Measurements from ENCODE around the gene NLRP3. TPM values are rescaled to one million over a fixed set of nuclear protein-coding genes. Genes with fewer than 3 reads are reported as not detected.

The NLRP3 gene
- total RNA-seq, 8 experiments from 2014 or later = 0.20 to 0.81 (median 0.41) TPM; not detected in 2

DNA sequence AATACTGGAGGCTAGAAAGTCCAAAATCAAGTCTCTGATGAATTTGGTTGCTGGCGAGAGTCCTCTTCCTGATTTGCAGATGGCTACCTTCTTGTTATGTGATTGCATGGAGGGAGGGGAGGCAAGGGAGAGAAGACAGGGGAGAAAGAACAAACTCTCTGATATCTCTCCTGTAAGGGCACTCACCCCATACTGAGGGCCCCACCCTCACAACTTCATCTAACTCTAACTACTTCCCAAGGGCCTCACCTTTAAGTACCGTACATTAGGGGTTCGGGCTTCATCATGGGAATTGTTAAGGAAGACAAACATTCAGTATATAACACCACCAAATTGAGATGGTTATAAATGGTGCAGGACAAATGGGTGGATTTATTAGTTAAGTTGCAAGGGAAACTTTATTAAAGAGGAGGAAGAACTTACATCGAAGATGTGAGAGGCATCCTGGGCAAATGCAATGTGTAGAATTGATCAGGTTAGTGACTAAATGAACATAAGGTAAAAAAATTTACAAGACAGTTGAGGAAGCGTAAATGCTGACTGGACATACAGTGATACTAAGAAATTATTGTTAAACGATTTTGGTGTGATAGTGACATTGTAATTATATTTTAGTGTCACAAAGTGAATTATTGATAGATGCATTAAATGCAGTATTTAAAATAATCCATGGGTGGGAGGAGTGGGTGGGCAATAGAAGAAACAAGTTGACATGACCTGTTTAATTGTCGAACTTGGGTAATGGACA, 31.4 kb downstream of the NLRP3 start:
- H3K4me3 ChIP-seq = peak overlapping the region in 4 of 5 donors; percentile 27 to 43 (median 37)
- in situ Hi-C loops (cut with MboI; ENCODE audit: low pct_unique_long_range_greater_than_20kb in 2 of 9, low sequenced_read_pairs in 9 of 9, unreplicated experiment in 9 of 9) = no loop called here
- no peak overlapping the region for H3K27ac ChIP-seq
- 41 to 92% (median 86%) methylated on average over 3 to 7 of the region's 7 CpGs for WGBS, 10 experiments
- ATAC-seq (replicated peaks in 6 of 8) = no peak
- H3K4me1 ChIP-seq (replicated peaks in 1 of 2) = peaks cover 2 to 3% of the 10 kb centered on the region in 2 donors

DNA sequence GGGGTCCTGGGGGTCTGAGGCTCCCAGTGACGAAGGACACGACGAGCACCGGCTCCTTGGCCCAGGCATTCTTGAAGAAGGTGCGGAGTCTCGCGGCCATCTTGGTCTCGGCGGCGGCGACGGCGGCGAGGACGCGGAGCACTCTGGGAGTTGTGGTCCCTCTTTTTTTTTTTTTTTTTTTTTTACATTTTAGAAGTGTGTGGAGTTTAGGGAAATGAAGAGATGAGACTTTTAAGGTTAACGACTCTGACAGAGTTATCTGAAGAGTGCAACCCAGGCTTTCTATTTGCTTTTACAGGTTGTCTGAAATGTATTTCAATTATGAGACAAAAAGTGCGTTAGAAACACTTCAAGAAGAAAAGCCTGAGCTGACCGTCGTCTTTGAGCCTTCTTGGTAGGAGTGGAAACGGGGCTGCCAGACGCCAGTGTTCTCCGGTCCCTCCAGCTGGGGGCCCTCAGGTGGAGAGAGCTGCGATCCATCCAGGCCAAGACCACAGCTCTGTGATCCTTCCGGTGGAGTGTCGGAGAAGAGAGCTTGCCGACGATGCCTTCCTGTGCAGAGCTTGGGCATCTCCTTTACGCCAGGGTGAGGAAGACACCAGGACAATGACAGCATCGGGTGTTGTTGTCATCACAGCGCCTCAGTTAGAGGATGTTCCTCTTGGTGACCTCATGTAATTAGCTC, 32.3 kb downstream of the NLRP3 start:
- H3K27ac ChIP-seq = peak overlapping the region in 1 of 2 donors; percentile 43
- peaks cover 2 to 3% of the 10 kb centered on the region in 2 donors for H3K4me1 ChIP-seq (replicated peaks in 1 of 2)
- in situ Hi-C loops (cut with MboI; ENCODE audit: low pct_unique_long_range_greater_than_20kb in 2 of 9, low sequenced_read_pairs in 9 of 9, unreplicated experiment in 9 of 9) = no loop called here
- H3K4me3 ChIP-seq = peak overlapping the region; percentile 25 to 43 (median 33)
- WGBS, 10 experiments = 2 to 37% (median 25%) methylated on average over 2 to 30 of the region's 31 CpGs
- peak; percentile 74 to 96 (median 88) for ATAC-seq (replicated peaks in 6 of 8)

DNA sequence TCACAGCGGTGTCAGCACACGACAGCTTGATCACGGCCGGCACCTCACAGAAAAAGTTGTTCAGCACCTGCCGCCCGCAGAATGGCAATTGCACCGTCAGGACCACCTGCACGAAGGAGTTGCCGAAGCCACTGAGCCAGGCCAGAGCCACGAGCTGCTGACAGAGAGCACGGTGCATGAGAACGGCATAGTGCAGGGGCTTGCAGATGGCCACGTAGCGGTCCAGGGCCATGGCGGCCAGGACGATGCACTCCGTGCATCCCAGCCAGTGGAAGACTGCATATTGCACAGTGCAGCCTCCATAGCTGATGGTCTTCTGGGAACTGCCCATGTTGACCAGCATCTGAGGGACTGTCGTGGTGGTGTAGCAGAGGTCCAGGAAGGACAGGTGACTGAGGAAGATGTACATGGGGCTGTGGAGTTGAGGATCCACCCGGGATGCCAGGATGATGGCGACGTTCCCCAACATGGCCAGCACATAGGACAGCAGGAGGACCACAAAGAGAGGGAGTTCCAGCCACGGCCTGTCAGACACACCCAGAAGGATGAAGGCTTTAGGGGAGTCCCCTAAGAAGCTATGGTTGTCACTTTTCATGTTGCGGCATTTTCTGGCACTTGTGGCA, 35.5 kb downstream of the NLRP3 start:
- Histone ChIP-seq H3K27ac (no peak overlapping the region), H3K4me3 (no peak overlapping the region), H3K4me1 (replicated peaks in 1 of 2) (peaks cover 2 to 3% of the 10 kb centered on the region in 2 donors)
- WGBS, 10 experiments = 62 to 91% (median 75%) methylated on average over 3 to 20 of the region's 23 CpGs; no CpG with 5 or more reads in 2 of the 10 experiments
- no peak for ATAC-seq (replicated peaks in 6 of 8)
- in situ Hi-C loops (cut with MboI; ENCODE audit: low pct_unique_long_range_greater_than_20kb in 2 of 9, low sequenced_read_pairs in 9 of 9, unreplicated experiment in 9 of 9) = no loop called here

DNA sequence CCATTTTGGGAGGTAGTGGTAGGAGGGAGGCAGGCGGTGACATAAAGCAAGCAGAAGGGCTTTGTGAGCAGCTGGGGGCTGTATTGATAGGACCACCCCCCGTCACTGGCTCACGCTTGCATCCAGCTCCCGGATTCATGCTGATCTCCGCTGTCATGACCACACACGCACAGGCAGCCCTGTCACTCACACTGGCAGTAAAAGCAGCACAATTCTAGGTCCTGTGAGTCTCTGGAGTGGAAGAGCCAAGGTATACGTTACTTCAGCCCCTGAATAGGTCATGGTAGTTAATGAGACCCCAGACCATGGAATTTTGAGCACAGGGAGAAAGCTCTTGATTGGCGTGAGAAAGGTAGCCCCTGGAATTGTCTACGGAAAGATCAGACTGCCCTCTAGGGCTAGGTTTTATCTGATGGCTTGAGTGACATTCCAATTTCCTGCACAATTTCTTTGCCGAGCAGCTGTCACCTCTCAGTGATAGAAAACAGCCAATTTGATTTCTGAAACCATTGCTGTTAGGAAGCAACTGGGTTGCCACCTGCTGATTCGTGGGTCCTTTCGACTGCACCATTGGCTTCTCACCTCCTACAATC, 36.6 kb downstream of the NLRP3 start:
- in situ Hi-C loops (cut with MboI; ENCODE audit: low pct_unique_long_range_greater_than_20kb in 2 of 9, low sequenced_read_pairs in 9 of 9, unreplicated experiment in 9 of 9) = no loop called here
- no peak for ATAC-seq (replicated peaks in 6 of 8)
- 0 to 100% (median 80%) methylated on average over 1 to 11 of the region's 12 CpGs for WGBS, 10 experiments

DNA sequence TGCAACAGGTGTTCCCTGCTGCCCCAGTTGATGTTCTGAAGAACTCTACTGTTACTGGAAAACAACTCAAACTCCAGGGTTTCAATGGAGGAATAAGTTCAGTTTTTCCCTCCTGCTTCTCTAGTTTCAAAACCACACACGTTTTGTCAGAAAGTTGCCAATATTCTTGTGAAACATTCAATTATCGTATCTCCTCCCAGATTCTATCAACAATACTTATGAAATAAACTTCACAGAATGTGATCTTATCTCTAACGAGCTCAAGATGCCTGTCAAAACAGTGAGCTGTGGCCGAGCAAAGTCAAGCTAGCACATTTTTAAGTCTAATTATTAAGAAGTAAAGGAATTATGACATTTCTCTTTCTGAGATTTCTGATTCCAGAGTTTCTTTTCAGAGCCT, 37.3 kb downstream of the NLRP3 start:
- peak in 1 of 8 experiments; percentile 16 for ATAC-seq (replicated peaks in 6 of 8)
- WGBS, 10 experiments = 0 to 83% (median 21%) methylated on average over 1 to 4 of the region's 4 CpGs; no CpG with 5 or more reads in 2 of the 10 experiments

More for the DNA sequence above, 36.6 kb downstream of the NLRP3 start:
- Histone ChIP-seq H3K4me3 (no peak overlapping the region), H3K4me1 (replicated peaks in 1 of 2) (peaks cover 3 to 7% of the 10 kb centered on the region in 2 donors), H3K27ac (no peak overlapping the region)

DNA sequence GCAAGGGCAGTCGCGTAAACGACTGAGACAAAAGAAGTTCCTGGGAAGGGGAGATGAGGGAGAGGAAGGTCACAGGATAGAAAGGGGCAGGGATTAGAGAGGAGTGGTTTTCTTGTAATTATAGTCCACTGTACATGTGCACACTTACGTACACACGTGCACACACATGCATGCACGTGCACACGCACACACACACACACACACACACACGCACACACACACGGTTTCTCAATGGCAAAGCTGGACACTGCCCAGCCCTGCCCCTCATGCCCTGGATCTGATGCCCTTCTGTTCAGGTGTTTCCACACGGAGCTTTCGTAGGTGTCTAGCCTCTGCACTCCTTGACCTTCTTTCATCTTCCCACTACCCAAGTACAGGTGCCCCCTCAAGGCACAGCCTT, 38.0 kb downstream of the NLRP3 start:
- Histone ChIP-seq H3K4me1 (replicated peaks in 1 of 2) (peaks cover 0 to 5% of the 10 kb centered on the region in 2 donors), H3K4me3 (no peak overlapping the region), H3K27ac (no peak overlapping the region)
- WGBS, 10 experiments = 0 to 100% (median 69%) methylated on average over 1 to 9 of the region's 11 CpGs
- ATAC-seq (replicated peaks in 6 of 8) = no peak
- in situ Hi-C loops (cut with MboI; ENCODE audit: low pct_unique_long_range_greater_than_20kb in 2 of 9, low sequenced_read_pairs in 9 of 9, unreplicated experiment in 9 of 9) = no loop called here

More for the DNA sequence above, 37.3 kb downstream of the NLRP3 start:
- peaks cover 3 to 5% of the 10 kb centered on the region in 2 donors for H3K4me1 ChIP-seq (replicated peaks in 1 of 2)
- in situ Hi-C loops (cut with MboI; ENCODE audit: low pct_unique_long_range_greater_than_20kb in 2 of 9, low sequenced_read_pairs in 9 of 9, unreplicated experiment in 9 of 9) = no loop called here
- no peak overlapping the region for H3K27ac ChIP-seq
- no peak overlapping the region for H3K4me3 ChIP-seq

DNA sequence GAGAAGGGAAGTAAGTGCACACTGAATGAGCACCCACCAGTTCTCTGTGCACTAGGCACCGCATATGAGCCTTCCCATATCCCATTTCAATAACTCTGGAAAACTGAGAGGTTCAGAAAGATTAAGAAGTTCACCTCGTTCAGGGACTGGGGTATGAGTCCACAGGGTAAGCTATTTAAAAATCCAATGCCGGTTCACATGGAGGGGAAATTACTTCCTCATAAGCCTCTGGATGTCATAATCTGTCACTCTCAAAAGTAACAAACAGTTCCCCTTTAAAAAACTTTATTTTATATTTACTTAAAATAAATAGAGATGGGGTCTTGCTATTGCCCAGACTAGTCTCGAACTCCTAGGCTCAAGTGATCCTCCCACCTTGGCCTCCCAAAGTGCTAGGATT, 40.0 kb downstream of the NLRP3 start:
- in situ Hi-C loops (cut with MboI; ENCODE audit: low pct_unique_long_range_greater_than_20kb in 2 of 9, low sequenced_read_pairs in 9 of 9, unreplicated experiment in 9 of 9) = no loop called here
- H3K4me1 ChIP-seq (replicated peaks in 1 of 2) = peaks cover 0 to 5% of the 10 kb centered on the region in 2 donors
- ATAC-seq (replicated peaks in 6 of 8) = no peak
- 0 to 89% (median 40%) methylated on average over 1 to 4 of the region's 4 CpGs; no CpG with 5 or more reads in 1 of the 10 experiments for WGBS, 10 experiments
- no peak overlapping the region for H3K27ac ChIP-seq
- no peak overlapping the region for H3K4me3 ChIP-seq

DNA sequence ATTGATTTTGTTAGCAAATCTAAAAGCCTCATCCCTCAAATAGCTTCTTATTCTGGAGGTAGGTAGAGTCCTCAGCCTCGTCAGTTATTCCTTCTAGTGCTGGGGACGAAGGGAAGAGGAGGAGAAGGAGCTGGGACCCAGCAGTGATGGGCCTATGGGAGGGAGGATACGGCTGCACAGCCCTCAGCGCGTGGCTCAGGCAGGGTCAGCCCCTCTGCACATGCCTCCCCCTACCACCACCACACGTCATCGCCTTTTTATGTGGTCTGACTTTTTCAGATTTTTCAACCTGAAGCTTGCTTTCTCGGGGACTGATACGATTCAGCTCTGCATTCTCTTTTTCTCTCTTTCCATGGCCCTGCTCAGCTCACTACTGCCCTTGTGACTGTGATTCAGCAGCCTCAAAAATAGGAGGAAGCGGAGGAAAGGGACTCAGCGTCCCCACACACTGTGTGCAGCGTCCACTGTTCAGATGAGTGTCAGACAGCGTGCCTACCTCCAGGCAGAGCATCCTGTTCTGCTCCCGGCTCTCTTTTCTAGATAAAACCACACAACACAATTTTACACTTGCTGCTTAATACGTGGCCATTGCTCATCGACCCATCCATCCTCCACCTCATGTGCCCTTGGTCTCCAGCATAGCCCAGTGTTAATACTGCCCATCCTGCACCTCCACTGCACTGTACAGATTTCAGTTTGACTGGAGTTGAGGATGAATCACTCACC, 41.1 kb downstream of the NLRP3 start:
- Histone ChIP-seq H3K4me3 (no peak overlapping the region), H3K27ac (no peak overlapping the region), H3K4me1 (replicated peaks in 1 of 2) (peaks cover 0 to 5% of the 10 kb centered on the region in 2 donors)
- in situ Hi-C loops (cut with MboI; ENCODE audit: low pct_unique_long_range_greater_than_20kb in 2 of 9, low sequenced_read_pairs in 9 of 9, unreplicated experiment in 9 of 9) = no loop called here
- WGBS, 10 experiments = 21 to 100% (median 80%) methylated on average over 1 to 16 of the region's 16 CpGs; no CpG with 5 or more reads in 3 of the 10 experiments
- peak in 5 of 8 experiments; percentile 57 to 84 (median 80) for ATAC-seq (replicated peaks in 6 of 8)

DNA sequence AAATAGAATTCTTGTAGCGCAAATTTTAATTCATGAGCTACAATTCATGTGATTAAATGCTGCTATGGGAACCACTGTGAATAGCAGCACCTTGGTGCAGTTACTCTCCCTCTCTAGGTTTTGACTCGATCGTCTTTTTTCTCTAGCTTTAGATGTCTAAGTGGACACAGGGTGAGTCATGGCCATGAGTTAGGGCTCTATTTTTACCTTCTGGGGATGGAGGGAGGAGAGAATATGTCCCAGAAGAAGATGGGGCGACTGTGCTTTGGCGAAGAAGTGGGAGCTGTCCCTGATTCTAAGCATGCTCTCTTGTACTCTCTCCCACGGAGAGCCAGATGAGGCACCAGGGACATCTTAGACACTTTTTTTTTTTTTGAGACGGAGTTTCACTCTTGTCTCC, 43.5 kb downstream of the NLRP3 start:
- Histone ChIP-seq H3K4me1 (replicated peaks in 1 of 2) (peaks cover 0 to 5% of the 10 kb centered on the region in 2 donors), H3K27ac (no peak overlapping the region), H3K4me3 (no peak overlapping the region)
- in situ Hi-C loops (cut with MboI; ENCODE audit: low pct_unique_long_range_greater_than_20kb in 2 of 9, low sequenced_read_pairs in 9 of 9, unreplicated experiment in 9 of 9) = no loop called here
- WGBS, 10 experiments = 0 to 100% (median 69%) methylated on average over 1 to 7 of the region's 7 CpGs; no CpG with 5 or more reads in 1 of the 10 experiments
- ATAC-seq (replicated peaks in 6 of 8) = peak in 4 of 8 experiments; percentile 48 to 65 (median 57)

DNA sequence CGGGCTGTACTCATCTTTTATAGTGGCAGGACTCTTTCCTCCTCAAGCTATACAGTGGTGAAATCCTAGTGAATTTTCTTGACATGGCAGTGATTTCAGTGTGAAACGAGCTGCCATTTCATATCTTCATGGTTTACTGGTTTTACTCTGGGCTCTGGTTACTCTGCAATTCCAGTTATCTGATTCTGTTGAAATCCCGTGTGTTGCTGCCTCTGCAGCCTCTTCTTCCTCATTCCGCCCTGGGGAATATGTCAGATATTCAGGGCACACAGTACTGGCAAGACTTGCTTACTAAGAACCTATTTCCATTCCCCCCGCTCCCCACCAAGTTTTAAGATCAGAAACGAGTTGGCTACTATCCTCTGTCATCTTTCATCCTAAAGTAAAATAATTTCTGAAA, 49.8 kb downstream of the NLRP3 start:
- in situ Hi-C loops (cut with MboI; ENCODE audit: low pct_unique_long_range_greater_than_20kb in 2 of 9, low sequenced_read_pairs in 9 of 9, unreplicated experiment in 9 of 9) = no loop called here
- Histone ChIP-seq H3K27ac (no peak overlapping the region), H3K4me1 (replicated peaks in 1 of 2) (no peaks in the 10 kb centered on the region), H3K4me3 (no peak overlapping the region)
- WGBS, 10 experiments = 11 to 77% (median 57%) methylated on average over 2 to 6 of the region's 6 CpGs; no CpG with 5 or more reads in 2 of the 10 experiments
- ATAC-seq (replicated peaks in 6 of 8) = no peak

DNA sequence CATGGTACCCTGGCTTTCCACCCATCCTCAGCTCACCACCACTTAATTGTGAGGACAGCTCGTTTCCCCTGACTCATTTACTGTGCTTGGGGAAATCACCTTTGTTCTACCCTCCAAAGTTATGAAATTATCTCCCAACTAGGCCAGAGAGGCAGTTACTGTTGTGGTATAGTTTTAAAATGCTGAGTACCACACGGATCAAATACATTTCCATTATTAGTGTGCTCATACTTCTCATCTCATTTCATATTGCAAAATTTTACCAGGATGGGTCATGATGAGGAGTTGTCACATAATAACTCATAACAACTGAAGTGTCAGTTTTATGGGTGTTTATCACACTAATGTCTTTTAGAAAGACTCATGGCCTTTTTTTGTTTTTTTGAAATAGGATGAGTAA, 51.2 kb downstream of the NLRP3 start:
- H3K4me3 ChIP-seq = no peak overlapping the region
- H3K27ac ChIP-seq = no peak overlapping the region
- in situ Hi-C loops (cut with MboI; ENCODE audit: low pct_unique_long_range_greater_than_20kb in 2 of 9, low sequenced_read_pairs in 9 of 9, unreplicated experiment in 9 of 9) = no loop called here
- H3K4me1 ChIP-seq (replicated peaks in 1 of 2) = no peaks in the 10 kb centered on the region
- ATAC-seq (replicated peaks in 6 of 8) = no peak
- WGBS, 10 experiments = 0 to 81% (median 65%) methylated on average over 1 to 2 of the region's 2 CpGs; no CpG with 5 or more reads in 1 of the 10 experiments

DNA sequence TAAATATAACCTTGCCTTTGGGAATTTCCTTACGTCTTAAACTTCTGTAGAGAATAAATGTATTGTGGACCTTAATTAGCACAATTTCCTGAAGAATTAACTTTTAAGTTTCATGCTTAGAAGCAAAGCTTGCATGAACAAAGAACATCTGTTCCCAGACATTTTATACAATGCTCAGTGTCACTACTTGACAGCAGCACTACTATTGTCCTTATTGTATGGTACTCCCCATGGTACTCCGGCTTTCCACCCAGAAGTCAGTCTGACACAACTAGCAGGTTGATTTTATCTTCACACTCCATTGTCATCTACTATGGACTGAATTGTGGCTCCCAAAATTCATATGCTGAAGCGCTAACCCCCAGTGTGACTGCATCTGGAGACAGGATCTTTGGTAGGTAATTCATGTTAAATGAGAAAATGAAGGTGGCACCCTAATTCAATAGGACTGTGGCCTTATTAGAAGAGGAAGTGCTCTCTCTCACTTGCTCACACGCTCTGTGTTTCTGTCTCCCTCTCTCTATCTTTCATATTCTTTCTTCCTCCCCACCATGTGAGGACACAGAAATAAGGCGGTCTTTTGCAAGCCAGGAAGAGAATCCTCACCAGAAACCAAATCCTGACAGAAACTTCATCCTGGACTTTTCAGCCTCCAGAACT, 52.6 kb downstream of the NLRP3 start:
- 6 to 100% (median 77%) methylated on average over 2 to 5 of the region's 5 CpGs for WGBS, 10 experiments
- in situ Hi-C loops (cut with MboI; ENCODE audit: low pct_unique_long_range_greater_than_20kb in 2 of 9, low sequenced_read_pairs in 9 of 9, unreplicated experiment in 9 of 9) = no loop called here
- H3K4me1 ChIP-seq (replicated peaks in 1 of 2) = no peaks in the 10 kb centered on the region
- no peak for ATAC-seq (replicated peaks in 6 of 8)
- no peak overlapping the region for H3K27ac ChIP-seq
- no peak overlapping the region for H3K4me3 ChIP-seq
